ENCODE results near the gene PLEKHN1.

Gene PLEKHN1

GRCh38 chr1:934991-935750, 31.1 kb upstream of the PLEKHN1 start (continued):
- TF ChIP-seq ZNF148 (tag by site-specific recombination; IDR thresholded peaks at IDR 0.05; ENCODE audit: borderline replicate concordance) (no peak), ZNF214 (tag by site-specific recombination; IDR thresholded peaks at IDR 0.05; ENCODE audit: borderline replicate concordance) (no peak), PRDM1 (tag by site-specific recombination; IDR thresholded peaks at IDR 0.05) (no peak), ZSCAN30 (tag by site-specific recombination; IDR thresholded peaks at IDR 0.05) (no peak), ZNF48 (tag by site-specific recombination; IDR thresholded peaks at IDR 0.05) (no peak), ZNF544 (tag by site-specific recombination; IDR thresholded peaks at IDR 0.05) (no peak), ZBTB17 (tag by site-specific recombination; IDR thresholded peaks at IDR 0.05) (no peak), ZNF184 (tag by site-specific recombination; IDR thresholded peaks at IDR 0.05) (no peak), ZNF138 (tag by site-specific recombination; IDR thresholded peaks at IDR 0.05; ENCODE audit: borderline replicate concordance) (no peak), ELK4 (IDR thresholded peaks at IDR 0.05; ENCODE audit: borderline replicate concordance, low read depth, low read length) (no peak), ZNF830 (tag by site-specific recombination; IDR thresholded peaks at IDR 0.05; ENCODE audit: low read depth) (no peak), SP7 (tag by site-specific recombination; IDR thresholded peaks at IDR 0.05) (no peak), ZNF302 (tag by site-specific recombination; IDR thresholded peaks at IDR 0.05; ENCODE audit: low read depth) (no peak), KLF17 (tag by site-specific recombination; IDR thresholded peaks at IDR 0.05) (peak; percentile 25; the same call in 1 of the 2 replicates), ZNF175 (tag by site-specific recombination; IDR thresholded peaks at IDR 0.05) (no peak), ZFP41 (tag by site-specific recombination; IDR thresholded peaks at IDR 0.05; ENCODE audit: borderline replicate concordance) (no peak), ZNF596 (tag by site-specific recombination; IDR thresholded peaks at IDR 0.05) (no peak), ZNF157 (tag by site-specific recombination; IDR thresholded peaks at IDR 0.05) (no peak), ZNF791 (tag by site-specific recombination; IDR thresholded peaks at IDR 0.05) (no peak), MEIS1 (CRISPR knock-in tag; IDR thresholded peaks at IDR 0.05; ENCODE audit: borderline replicate concordance) (no peak), ZNF664 (tag by site-specific recombination; IDR thresholded peaks at IDR 0.05) (no peak)
- TF ChIP-seq, protein P1, sequence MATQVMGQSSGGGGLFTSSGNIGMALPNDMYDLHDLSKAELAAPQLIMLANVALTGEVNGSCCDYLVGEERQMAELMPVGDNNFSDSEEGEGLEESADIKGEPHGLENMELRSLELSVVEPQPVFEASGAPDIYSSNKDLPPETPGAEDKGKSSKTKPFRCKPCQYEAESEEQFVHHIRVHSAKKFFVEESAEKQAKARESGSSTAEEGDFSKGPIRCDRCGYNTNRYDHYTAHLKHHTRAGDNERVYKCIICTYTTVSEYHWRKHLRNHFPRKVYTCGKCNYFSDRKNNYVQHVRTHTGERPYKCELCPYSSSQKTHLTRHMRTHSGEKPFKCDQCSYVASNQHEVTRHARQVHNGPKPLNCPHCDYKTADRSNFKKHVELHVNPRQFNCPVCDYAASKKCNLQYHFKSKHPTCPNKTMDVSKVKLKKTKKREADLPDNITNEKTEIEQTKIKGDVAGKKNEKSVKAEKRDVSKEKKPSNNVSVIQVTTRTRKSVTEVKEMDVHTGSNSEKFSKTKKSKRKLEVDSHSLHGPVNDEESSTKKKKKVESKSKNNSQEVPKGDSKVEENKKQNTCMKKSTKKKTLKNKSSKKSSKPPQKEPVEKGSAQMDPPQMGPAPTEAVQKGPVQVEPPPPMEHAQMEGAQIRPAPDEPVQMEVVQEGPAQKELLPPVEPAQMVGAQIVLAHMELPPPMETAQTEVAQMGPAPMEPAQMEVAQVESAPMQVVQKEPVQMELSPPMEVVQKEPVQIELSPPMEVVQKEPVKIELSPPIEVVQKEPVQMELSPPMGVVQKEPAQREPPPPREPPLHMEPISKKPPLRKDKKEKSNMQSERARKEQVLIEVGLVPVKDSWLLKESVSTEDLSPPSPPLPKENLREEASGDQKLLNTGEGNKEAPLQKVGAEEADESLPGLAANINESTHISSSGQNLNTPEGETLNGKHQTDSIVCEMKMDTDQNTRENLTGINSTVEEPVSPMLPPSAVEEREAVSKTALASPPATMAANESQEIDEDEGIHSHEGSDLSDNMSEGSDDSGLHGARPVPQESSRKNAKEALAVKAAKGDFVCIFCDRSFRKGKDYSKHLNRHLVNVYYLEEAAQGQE (tag by site-specific recombination; IDR thresholded peaks at IDR 0.05) = no peak
- TF ChIP-seq, protein P2, sequence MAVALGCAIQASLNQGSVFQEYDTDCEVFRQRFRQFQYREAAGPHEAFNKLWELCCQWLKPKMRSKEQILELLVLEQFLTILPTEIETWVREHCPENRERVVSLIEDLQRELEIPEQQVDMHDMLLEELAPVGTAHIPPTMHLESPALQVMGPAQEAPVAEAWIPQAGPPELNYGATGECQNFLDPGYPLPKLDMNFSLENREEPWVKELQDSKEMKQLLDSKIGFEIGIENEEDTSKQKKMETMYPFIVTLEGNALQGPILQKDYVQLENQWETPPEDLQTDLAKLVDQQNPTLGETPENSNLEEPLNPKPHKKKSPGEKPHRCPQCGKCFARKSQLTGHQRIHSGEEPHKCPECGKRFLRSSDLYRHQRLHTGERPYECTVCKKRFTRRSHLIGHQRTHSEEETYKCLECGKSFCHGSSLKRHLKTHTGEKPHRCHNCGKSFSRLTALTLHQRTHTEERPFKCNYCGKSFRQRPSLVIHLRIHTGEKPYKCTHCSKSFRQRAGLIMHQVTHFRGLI (tag by site-specific recombination; IDR thresholded peaks at IDR 0.05) = no peak
- TF ChIP-seq, protein P3, sequence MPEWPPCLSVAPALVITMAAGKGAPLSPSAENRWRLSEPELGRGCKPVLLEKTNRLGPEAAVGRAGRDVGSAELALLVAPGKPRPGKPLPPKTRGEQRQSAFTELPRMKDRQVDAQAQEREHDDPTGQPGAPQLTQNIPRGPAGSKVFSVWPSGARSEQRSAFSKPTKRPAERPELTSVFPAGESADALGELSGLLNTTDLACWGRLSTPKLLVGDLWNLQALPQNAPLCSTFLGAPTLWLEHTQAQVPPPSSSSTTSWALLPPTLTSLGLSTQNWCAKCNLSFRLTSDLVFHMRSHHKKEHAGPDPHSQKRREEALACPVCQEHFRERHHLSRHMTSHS (tag by site-specific recombination; IDR thresholded peaks at IDR 0.05) = no peak
- TF ChIP-seq, protein P4, sequence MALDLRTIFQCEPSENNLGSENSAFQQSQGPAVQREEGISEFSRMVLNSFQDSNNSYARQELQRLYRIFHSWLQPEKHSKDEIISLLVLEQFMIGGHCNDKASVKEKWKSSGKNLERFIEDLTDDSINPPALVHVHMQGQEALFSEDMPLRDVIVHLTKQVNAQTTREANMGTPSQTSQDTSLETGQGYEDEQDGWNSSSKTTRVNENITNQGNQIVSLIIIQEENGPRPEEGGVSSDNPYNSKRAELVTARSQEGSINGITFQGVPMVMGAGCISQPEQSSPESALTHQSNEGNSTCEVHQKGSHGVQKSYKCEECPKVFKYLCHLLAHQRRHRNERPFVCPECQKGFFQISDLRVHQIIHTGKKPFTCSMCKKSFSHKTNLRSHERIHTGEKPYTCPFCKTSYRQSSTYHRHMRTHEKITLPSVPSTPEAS (tag by site-specific recombination; IDR thresholded peaks at IDR 0.05) = no peak
- TF ChIP-seq, protein P5, sequence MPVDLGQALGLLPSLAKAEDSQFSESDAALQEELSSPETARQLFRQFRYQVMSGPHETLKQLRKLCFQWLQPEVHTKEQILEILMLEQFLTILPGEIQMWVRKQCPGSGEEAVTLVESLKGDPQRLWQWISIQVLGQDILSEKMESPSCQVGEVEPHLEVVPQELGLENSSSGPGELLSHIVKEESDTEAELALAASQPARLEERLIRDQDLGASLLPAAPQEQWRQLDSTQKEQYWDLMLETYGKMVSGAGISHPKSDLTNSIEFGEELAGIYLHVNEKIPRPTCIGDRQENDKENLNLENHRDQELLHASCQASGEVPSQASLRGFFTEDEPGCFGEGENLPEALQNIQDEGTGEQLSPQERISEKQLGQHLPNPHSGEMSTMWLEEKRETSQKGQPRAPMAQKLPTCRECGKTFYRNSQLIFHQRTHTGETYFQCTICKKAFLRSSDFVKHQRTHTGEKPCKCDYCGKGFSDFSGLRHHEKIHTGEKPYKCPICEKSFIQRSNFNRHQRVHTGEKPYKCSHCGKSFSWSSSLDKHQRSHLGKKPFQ (tag by site-specific recombination; IDR thresholded peaks at IDR 0.05) = no peak

Data from HEK293 (cell line).